Neural progenitor cell (in vitro differentiated cells): ENCODE measurements around the gene TUSC2. TPM values are rescaled to one million over a fixed set of nuclear protein-coding genes. Genes with fewer than 3 reads are reported as not detected.

Experiments used
- DNase-seq: peaks from one replicate; pipeline ENCODE4 v3.0.0-alpha.2; 2016; ENCODE audit warnings: low spot score
- H2AFZ ChIP-seq: fragments of 200-600 bp; sonication (generic); replicated peaks from 2 replicates; pipeline ENCODE4 v1.6.1; 2016; ENCODE audit warnings: antibody characterized with exemption
- H3F3A ChIP-seq: fragments of 200-600 bp; sonication (generic); 2 replicates; pipeline ENCODE4 v1.6.1; 2016; ENCODE audit warnings: antibody characterized with exemption, low read depth
- H3K27ac ChIP-seq: fragments of 200-600 bp; sonication (generic); 2 replicates; pipeline ENCODE4 v1.5.1; 2016; ENCODE audit warnings: mild to moderate bottlenecking
- H3K27me3 ChIP-seq: fragments of 200-600 bp; sonication (generic); 2 replicates; pipeline ENCODE4 v1.6.1; 2016; ENCODE audit warnings: mild to moderate bottlenecking, moderate library complexity
- H3K36me3 ChIP-seq: fragments of 200-600 bp; sonication (generic); 2 replicates; pipeline ENCODE4 v1.5.1; 2016
- H3K4me1 ChIP-seq: fragments of 200-600 bp; sonication (generic); 2 replicates; pipeline ENCODE4 v1.6.1; 2016; ENCODE audit warnings: mixed run types
- H3K4me2 ChIP-seq: fragments of 200-600 bp; sonication (generic); 2 replicates; pipeline ENCODE4 v1.6.1; 2016
- H3K4me3 ChIP-seq: fragments of 200-600 bp; sonication (generic); 2 replicates; pipeline ENCODE4 v1.5.1; 2016
- H3K79me2 ChIP-seq: fragments of 200-600 bp; sonication (generic); 2 replicates; pipeline ENCODE4 v1.6.1; 2016; ENCODE audit warnings: low read depth
- H3K9ac ChIP-seq: fragments of 200-600 bp; sonication (generic); 2 replicates; pipeline ENCODE4 v1.6.1; 2016
- H3K9me3 ChIP-seq: fragments of 200-600 bp; sonication (generic); 2 replicates; pipeline ENCODE4 v1.5.1; 2016; ENCODE audit warnings: low read depth
- H4K20me1 ChIP-seq: fragments of 200-600 bp; sonication (generic); 2 replicates; pipeline ENCODE4 v1.6.1; 2016; ENCODE audit warnings: low read depth
- H3K27ac Mint-ChIP-seq: 3 replicates; pipeline ENCODE4 v1.8.0; 2021; ENCODE audit warnings: mixed read lengths
- H3K27me3 Mint-ChIP-seq: 2 replicates; pipeline ENCODE4 v1.8.0; 2022; ENCODE audit warnings: low read depth, mild to moderate bottlenecking, inconsistent platforms, moderate library complexity, mixed read lengths; ENCODE audit not compliant: insufficient read depth
- H3K36me3 Mint-ChIP-seq: 3 replicates; pipeline ENCODE4 v1.8.0; 2021; ENCODE audit warnings: mixed read lengths
- H3K4me1 Mint-ChIP-seq: 3 replicates; pipeline ENCODE4 v1.8.0; 2021; ENCODE audit warnings: mixed read lengths
- H3K4me3 Mint-ChIP-seq: 3 replicates; pipeline ENCODE4 v1.8.0; 2021; ENCODE audit warnings: mild to moderate bottlenecking, moderate library complexity, mixed read lengths
- H3K9me3 Mint-ChIP-seq: 3 replicates; pipeline ENCODE4 v1.8.0; 2020; ENCODE audit warnings: mixed read lengths
- CTCF ChIP-seq: fragments of 200-600 bp; sonication (generic); IDR thresholded peaks from 2 replicates; pipeline ENCODE4 v1.5.1; 2017; ENCODE audit warnings: antibody characterized with exemption, mild to moderate bottlenecking
- EZH2 ChIP-seq: fragments of 200-600 bp; sonication (generic); IDR thresholded peaks from 2 replicates; pipeline ENCODE4 v1.6.1; 2017; ENCODE audit warnings: antibody characterized with exemption, mild to moderate bottlenecking, moderate library complexity
- EZH2phosphoT487 ChIP-seq: fragments of 200-600 bp; sonication (generic); IDR thresholded peaks from 2 replicates; pipeline ENCODE4 v1.6.1; 2017; ENCODE audit warnings: antibody characterized with exemption
- total RNA-seq: library from RNA; depleted of rRNA; stranded (reverse); fragments of >200 nt; gene quantifications from 2 replicates; pipeline ENCODE4 v1.2.3, GENCODE V29; 2015; ENCODE audit warnings: low replicate concordance

The TUSC2 gene
- total RNA-seq, 1 donor from 2014 or later, result 14.9 TPM

GRCh38 chr3:50297896-50298725, 29.9 kb downstream of the TUSC2 start:
- Histone ChIP-seq H3K4me2 (peak overlapping the region; percentile 99), H3K4me1 (peaks cover 7% of the 10 kb centered on the region), H3K4me3 (peak overlapping the region; percentile 91), H3K27ac (no peak overlapping the region), H3F3A (no peaks in the 10 kb centered on the region), H4K20me1 (peaks cover 6% of the 10 kb centered on the region), H3K9me3 (no peaks in the 10 kb centered on the region), H3K36me3 (no peaks in the 10 kb centered on the region), H3K9ac (peak overlapping the region; percentile 45), H3K79me2 (no peaks in the 10 kb centered on the region), H3K27me3 (no peaks in the 10 kb centered on the region), H2AFZ (no peak overlapping the region)
- Mint-ChIP-seq H3K9me3 (no peaks in the 10 kb centered on the region), H3K27ac (no peak overlapping the region), H3K27me3 (peaks cover 9% of the 10 kb centered on the region), H3K4me1 (peaks cover 25% of the 10 kb centered on the region), H3K36me3 (peaks cover 1% of the 10 kb centered on the region), H3K4me3 (peak overlapping the region; percentile 96)
- TF ChIP-seq CTCF (peak; percentile 16), EZH2 (no peak), EZH2phosphoT487 (no peak)
- peak; percentile 13 for DNase-seq

GRCh38 chr3:50297384-50297775, 30.6 kb downstream of the TUSC2 start:
- TF ChIP-seq EZH2 (no peak), EZH2phosphoT487 (no peak), CTCF (no peak)
- no peak overlapping the region for H3K27ac Mint-ChIP-seq
- H2AFZ ChIP-seq, result no peak overlapping the region
- H3K4me3 ChIP-seq, result no peak overlapping the region
- no peaks in the 10 kb centered on the region for H3K9me3 Mint-ChIP-seq
- H3K36me3 Mint-ChIP-seq, result peaks cover 1% of the 10 kb centered on the region
- no peak overlapping the region for H3K27ac ChIP-seq
- peaks cover 6% of the 10 kb centered on the region for H4K20me1 ChIP-seq
- peaks cover 29% of the 10 kb centered on the region for H3K4me1 Mint-ChIP-seq
- H3K79me2 ChIP-seq, result no peaks in the 10 kb centered on the region
- H3K36me3 ChIP-seq, result no peaks in the 10 kb centered on the region
- H3K9ac ChIP-seq, result no peak overlapping the region
- H3K9me3 ChIP-seq, result no peaks in the 10 kb centered on the region
- H3K27me3 Mint-ChIP-seq, result peaks cover 9% of the 10 kb centered on the region
- H3K4me1 ChIP-seq, result peaks cover 10% of the 10 kb centered on the region
- H3K27me3 ChIP-seq, result no peaks in the 10 kb centered on the region
- no peak overlapping the region for H3K4me2 ChIP-seq
- no peaks in the 10 kb centered on the region for H3F3A ChIP-seq
- peak overlapping the region; percentile 96 for H3K4me3 Mint-ChIP-seq
- DNase-seq, result peak; percentile 1

GRCh38 chr3:50296721-50297383, 31.2 kb downstream of the TUSC2 start:
- Histone ChIP-seq H3K27me3 (no peaks in the 10 kb centered on the region), H2AFZ (no peak overlapping the region), H3K27ac (no peak overlapping the region), H3K79me2 (peaks cover 2% of the 10 kb centered on the region), H3K4me3 (no peak overlapping the region), H3K9me3 (no peaks in the 10 kb centered on the region), H3F3A (no peaks in the 10 kb centered on the region), H3K4me1 (peaks cover 10% of the 10 kb centered on the region), H4K20me1 (peaks cover 6% of the 10 kb centered on the region), H3K9ac (no peak overlapping the region), H3K4me2 (no peak overlapping the region), H3K36me3 (no peaks in the 10 kb centered on the region)
- H3K27ac Mint-ChIP-seq, result no peak overlapping the region
- H3K4me3 Mint-ChIP-seq, result peak overlapping the region; percentile 48
- peaks cover 27% of the 10 kb centered on the region for H3K4me1 Mint-ChIP-seq
- TF ChIP-seq EZH2 (no peak), EZH2phosphoT487 (no peak), CTCF (no peak)
- H3K36me3 Mint-ChIP-seq, result peaks cover 1% of the 10 kb centered on the region
- no peaks in the 10 kb centered on the region for H3K9me3 Mint-ChIP-seq
- DNase-seq, result peak; percentile 1
- H3K27me3 Mint-ChIP-seq, result peaks cover 9% of the 10 kb centered on the region
